ENCODE results near the gene SLC31A1.

SLC31A1 gene

GRCh38 chr9:113221003-113221799 is at the start of gene SLC31A1, which contains the start of gene FKBP15:
Gene SLC31A1, plus strand, starts transcription at chr9:113221544. Its CDS starts 34,605 bp downstream, at chr9:113256149.
Gene FKBP15, minus strand, starts transcription at chr9:113221277. Its CDS starts 34 bp downstream, at chr9:113221243.
- H3K4me3 ChIP-seq (ENCODE audit: low read depth, low read length): peak within 1 kb of the TSS; percentile 91
- TF ChIP-seq CTCF (IDR thresholded peaks at IDR 0.05; ENCODE audit: borderline replicate concordance, insufficient read depth, low read depth, low read length): no peak

- TF ChIP-seq CTCF (IDR thresholded peaks at IDR 0.05; ENCODE audit: borderline replicate concordance, insufficient read depth, low read depth, low read length): no peak
- no peak overlapping the region for H3K4me3 ChIP-seq (ENCODE audit: low read depth, low read length)
These were observed 48.0 kb upstream of the SLC31A1 start for GRCh38 chr9:113173341-113173740.

GRCh38 chr9:113176803-113177202 is 44.5 kb upstream of the SLC31A1 start:
- no peak for TF ChIP-seq CTCF (IDR thresholded peaks at IDR 0.05; ENCODE audit: borderline replicate concordance, insufficient read depth, low read depth, low read length)
- no peak overlapping the region for H3K4me3 ChIP-seq (ENCODE audit: low read depth, low read length)

- TF ChIP-seq CTCF (IDR thresholded peaks at IDR 0.05; ENCODE audit: borderline replicate concordance, insufficient read depth, low read depth, low read length): no peak
These were observed 44.1 kb upstream of the SLC31A1 start for GRCh38 chr9:113177251-113177650.

GRCh38 chr9:113178087-113178486 is 43.3 kb upstream of the SLC31A1 start:
- no peak for TF ChIP-seq CTCF (IDR thresholded peaks at IDR 0.05; ENCODE audit: borderline replicate concordance, insufficient read depth, low read depth, low read length)

More at GRCh38 chr9:113177251-113177650, 44.1 kb upstream of the SLC31A1 start:
- no peak overlapping the region for H3K4me3 ChIP-seq (ENCODE audit: low read depth, low read length)

GRCh38 chr9:113179839-113180238 is 41.5 kb upstream of the SLC31A1 start:
- no peak for TF ChIP-seq CTCF (IDR thresholded peaks at IDR 0.05; ENCODE audit: borderline replicate concordance, insufficient read depth, low read depth, low read length)
- H3K4me3 ChIP-seq (ENCODE audit: low read depth, low read length): no peak overlapping the region

More at GRCh38 chr9:113178087-113178486, 43.3 kb upstream of the SLC31A1 start:
- H3K4me3 ChIP-seq (ENCODE audit: low read depth, low read length): no peak overlapping the region

GRCh38 chr9:113181165-113181564 is 40.2 kb upstream of the SLC31A1 start:
- H3K4me3 ChIP-seq (ENCODE audit: low read depth, low read length): no peak overlapping the region
- TF ChIP-seq CTCF (IDR thresholded peaks at IDR 0.05; ENCODE audit: borderline replicate concordance, insufficient read depth, low read depth, low read length): no peak

All from GM12875 (cell line).